Measurements from ENCODE around the gene NPTN. TPM values are rescaled to one million over a fixed set of nuclear protein-coding genes. Genes with fewer than 3 reads are reported as not detected.

The NPTN gene
- polyA plus RNA-seq, 1 donor, result 187 TPM

GRCh38 chr15:73518876-73519733, 114.1 kb downstream of the NPTN start:
- DNase-seq, result no peak

DNA sequence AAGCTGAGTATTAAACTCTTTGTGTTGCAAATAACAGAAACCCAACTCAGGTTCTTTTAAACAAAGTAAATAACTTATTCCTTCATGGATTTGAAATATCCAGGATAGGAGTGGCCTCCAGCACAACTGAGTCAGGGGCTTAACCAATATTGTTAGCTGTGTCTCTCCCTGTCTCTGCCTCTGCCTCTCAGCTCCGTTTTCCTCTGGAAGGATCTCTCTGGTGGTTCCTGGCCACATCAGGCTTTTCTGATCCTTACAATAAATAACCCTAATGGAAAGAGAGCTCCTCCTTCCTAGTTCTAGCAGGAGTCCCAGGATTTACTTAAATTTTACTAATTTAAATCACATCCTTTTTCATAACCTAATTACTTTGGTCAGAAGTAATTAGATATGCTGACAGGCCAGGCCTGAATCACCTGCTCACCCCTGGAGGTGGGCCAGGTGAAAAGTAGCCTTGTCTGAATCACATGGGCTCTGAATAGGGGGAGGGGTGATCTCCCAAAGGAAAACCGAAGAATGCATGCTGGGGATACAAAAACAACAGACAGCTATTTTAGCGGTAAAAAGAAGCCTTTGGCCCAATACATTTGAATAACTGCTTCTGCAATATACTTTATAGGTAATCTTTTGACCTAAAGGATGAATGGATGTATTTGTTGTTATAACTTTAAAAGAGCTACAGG, 114.9 kb downstream of the NPTN start:
- no peak for DNase-seq

DNA sequence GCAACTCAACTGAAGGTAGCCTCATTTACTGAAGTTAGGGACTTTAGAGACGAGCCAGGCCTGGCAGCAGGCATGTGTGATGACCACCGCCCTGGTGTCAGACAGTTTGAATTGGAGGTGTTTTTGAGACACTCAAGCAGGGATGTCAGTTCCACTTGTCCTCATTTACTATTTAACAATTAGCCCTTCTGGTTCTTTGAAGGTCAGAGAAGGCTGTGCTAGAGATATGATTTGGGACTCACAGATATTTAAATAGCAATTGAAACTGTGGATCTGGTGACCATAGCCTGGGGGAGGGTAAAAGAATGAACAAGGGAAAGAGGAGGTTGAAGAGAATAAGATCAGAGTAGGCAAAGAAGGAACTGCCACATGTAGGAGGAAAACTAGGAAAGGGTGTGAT, 115.6 kb downstream of the NPTN start:
- DNase-seq, result no peak

DNA sequence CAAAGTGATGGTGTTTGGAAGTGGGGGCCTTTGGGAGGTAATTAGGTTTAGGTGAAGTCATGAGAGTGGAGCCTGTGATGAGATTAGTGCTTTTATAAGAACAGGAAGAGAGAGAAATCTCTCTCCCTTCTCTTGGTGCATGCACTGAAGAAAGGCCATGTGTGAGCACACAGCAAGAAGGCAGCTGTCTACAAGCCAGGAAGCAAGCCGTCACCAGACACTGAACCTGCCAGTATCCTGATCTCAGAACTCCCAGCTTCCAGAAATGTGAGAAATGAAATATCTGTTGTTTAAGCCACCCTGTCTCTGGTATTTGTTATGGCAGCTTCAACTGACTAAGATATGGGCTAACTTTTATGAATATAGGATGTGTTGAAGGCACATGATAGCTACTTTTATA, 117.7 kb downstream of the NPTN start:
- DNase-seq, result no peak

Other genes starting within 250 kb of the NPTN start
- not detected for gene REC114, start 190.2 kb downstream of the NPTN start, polyA plus RNA-seq (ENCODE audit: insufficient read length)
- gene CD276, start 51.0 kb upstream of the NPTN start, polyA plus RNA-seq (ENCODE audit: insufficient read length), result 152 TPM
- gene INSYN1, start 120.0 kb upstream of the NPTN start, polyA plus RNA-seq (ENCODE audit: insufficient read length), result 12.6 TPM
- not detected for gene TBC1D21, start 240.2 kb upstream of the NPTN start, polyA plus RNA-seq (ENCODE audit: insufficient read length)